ENCODE results near the gene BAIAP2.

The BAIAP2 gene

DNA sequence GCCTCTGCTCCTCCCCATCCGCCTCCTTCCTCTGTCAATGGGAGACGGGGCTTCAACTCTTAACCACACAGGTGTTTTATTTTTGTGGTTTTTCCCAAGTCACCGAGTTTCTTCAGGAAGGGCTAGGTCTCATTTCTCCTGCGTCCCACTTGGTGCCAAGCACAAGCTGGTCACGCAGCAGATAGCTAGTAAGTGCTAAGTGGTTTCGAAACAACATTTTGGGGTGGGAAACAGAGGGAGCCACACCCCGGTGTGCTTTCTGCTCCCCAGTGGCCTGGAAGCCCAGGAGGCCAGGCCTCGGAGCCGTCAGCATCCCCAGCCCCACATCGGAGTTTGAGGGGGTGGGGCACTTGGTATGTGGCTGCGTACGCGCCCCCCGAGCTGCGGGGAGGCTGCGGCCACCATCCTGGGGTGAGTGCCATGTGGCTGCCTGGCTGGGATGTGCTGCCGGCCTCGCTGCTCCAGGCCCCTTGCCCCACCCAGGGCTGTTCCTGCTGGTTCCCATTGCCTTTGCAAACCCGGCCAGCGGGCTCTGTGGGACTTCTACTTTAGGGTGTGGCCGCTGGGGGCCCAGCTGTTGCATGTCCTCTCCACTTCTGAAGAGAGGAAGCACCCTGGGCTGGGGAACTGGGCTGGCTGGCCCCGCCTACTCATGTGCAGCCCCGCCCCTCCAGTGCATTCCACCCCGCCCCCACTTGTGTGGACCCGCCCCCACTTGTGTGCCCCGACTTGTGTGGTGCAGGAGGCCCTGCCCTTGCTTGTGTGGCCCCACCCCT, 55.6 kb downstream of the BAIAP2 start:
- TF ChIP-seq CTCF (IDR thresholded peaks at IDR 0.05; ENCODE audit: low read length) = no peak
- TF ChIP-seq EZH2 (optimal IDR thresholded peaks at IDR 0.05; ENCODE audit: low read depth, low read length) = peak; percentile 15
- H3K9me3 ChIP-seq (replicated peaks; ENCODE audit: insufficient read depth, low read length) = no peaks in the 10 kb centered on the region
- H3K27ac ChIP-seq (ENCODE audit: low read length) = no peak overlapping the region
- H3K27me3 ChIP-seq (replicated peaks; ENCODE audit: insufficient read depth, low read length) = peaks cover 95% of the 10 kb centered on the region
- no peaks in the 10 kb centered on the region for H3K36me3 ChIP-seq (replicated peaks; ENCODE audit: insufficient read depth, low read length)
- peaks cover 5% of the 10 kb centered on the region; the same call in 1 of the 2 replicates for H3K4me1 ChIP-seq (ENCODE audit: low read length)
- no peak overlapping the region for H3K4me3 ChIP-seq (ENCODE audit: low read length)
- no peak overlapping the region for H2AFZ ChIP-seq (ENCODE audit: low read length)
- no peaks in the 10 kb centered on the region for H3K79me2 ChIP-seq (ENCODE audit: low read length)
- DNase-seq = no peak
- no peak overlapping the region for H3K9ac ChIP-seq (ENCODE audit: low read length)
- no peaks in the 10 kb centered on the region for H3K9me2 ChIP-seq (replicated peaks; ENCODE audit: insufficient read depth, low read length)
- H3F3A ChIP-seq (ENCODE audit: insufficient read depth, low read length) = no peaks in the 10 kb centered on the region
- H4K20me1 ChIP-seq (ENCODE audit: insufficient read depth, low read length) = no peaks in the 10 kb centered on the region
- H3K4me2 ChIP-seq (ENCODE audit: low read depth, low read length) = no peak overlapping the region

DNA sequence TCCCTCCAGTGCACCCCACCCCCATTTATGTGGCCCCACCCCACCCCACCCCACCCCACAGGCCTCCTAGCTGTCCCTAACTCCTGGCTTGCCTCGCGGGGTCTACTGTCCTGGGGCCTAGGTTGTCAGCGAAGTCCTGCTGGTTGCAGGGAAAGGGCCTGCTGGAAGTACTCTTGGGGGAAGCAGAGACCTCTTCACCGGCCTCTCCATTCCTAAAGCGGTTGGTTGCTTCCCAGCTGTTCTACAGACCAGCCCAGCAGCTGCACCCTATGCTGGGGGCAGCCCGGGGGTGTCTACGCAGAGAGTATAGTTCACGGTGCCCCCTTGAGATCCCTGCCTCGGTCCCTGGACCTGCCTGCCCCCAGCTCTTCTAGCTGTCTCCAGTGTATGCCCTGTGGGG, 56.2 kb downstream of the BAIAP2 start:
- Histone ChIP-seq H4K20me1 (ENCODE audit: insufficient read depth, low read length) (no peaks in the 10 kb centered on the region), H3K4me2 (ENCODE audit: low read depth, low read length) (no peak overlapping the region), H3K9me2 (replicated peaks; ENCODE audit: insufficient read depth, low read length) (no peaks in the 10 kb centered on the region), H3K4me3 (ENCODE audit: low read length) (no peak overlapping the region), H3F3A (ENCODE audit: insufficient read depth, low read length) (no peaks in the 10 kb centered on the region), H3K9ac (ENCODE audit: low read length) (no peak overlapping the region), H3K4me1 (ENCODE audit: low read length) (peaks cover 5% of the 10 kb centered on the region; the same call in 1 of the 2 replicates), H3K27ac (ENCODE audit: low read length) (no peak overlapping the region), H3K79me2 (ENCODE audit: low read length) (no peaks in the 10 kb centered on the region), H3K9me3 (replicated peaks; ENCODE audit: insufficient read depth, low read length) (no peaks in the 10 kb centered on the region), H2AFZ (ENCODE audit: low read length) (no peak overlapping the region), H3K27me3 (replicated peaks; ENCODE audit: insufficient read depth, low read length) (peaks cover 96% of the 10 kb centered on the region), H3K36me3 (replicated peaks; ENCODE audit: insufficient read depth, low read length) (no peaks in the 10 kb centered on the region)
- no peak for DNase-seq
- TF ChIP-seq EZH2phosphoT487 (IDR thresholded peaks at IDR 0.05; ENCODE audit: low read length) (no peak), EZH2 (optimal IDR thresholded peaks at IDR 0.05; ENCODE audit: low read depth, low read length) (no peak), CTCF (IDR thresholded peaks at IDR 0.05; ENCODE audit: low read length) (no peak)

- H2AFZ ChIP-seq (ENCODE audit: low read length) = no peak overlapping the region
These were observed 57.0 kb downstream of the BAIAP2 start for GRCh38 chr17:81091774-81092517.

More at GRCh38 chr17:81091774-81092517, 57.0 kb downstream of the BAIAP2 start:
- no peaks in the 10 kb centered on the region for H3K36me3 ChIP-seq (replicated peaks; ENCODE audit: insufficient read depth, low read length)
- no peak overlapping the region for H3K4me3 ChIP-seq (ENCODE audit: low read length)
- H3F3A ChIP-seq (ENCODE audit: insufficient read depth, low read length) = no peaks in the 10 kb centered on the region
- no peaks in the 10 kb centered on the region for H4K20me1 ChIP-seq (ENCODE audit: insufficient read depth, low read length)
- H3K9ac ChIP-seq (ENCODE audit: low read length) = no peak overlapping the region
- TF ChIP-seq CTCF (IDR thresholded peaks at IDR 0.05; ENCODE audit: low read length) (no peak), EZH2phosphoT487 (IDR thresholded peaks at IDR 0.05; ENCODE audit: low read length) (no peak), EZH2 (optimal IDR thresholded peaks at IDR 0.05; ENCODE audit: low read depth, low read length) (no peak)
- H3K27ac ChIP-seq (ENCODE audit: low read length) = no peak overlapping the region
- H3K79me2 ChIP-seq (ENCODE audit: low read length) = no peaks in the 10 kb centered on the region
- no peaks in the 10 kb centered on the region for H3K9me2 ChIP-seq (replicated peaks; ENCODE audit: insufficient read depth, low read length)
- peaks cover 96% of the 10 kb centered on the region for H3K27me3 ChIP-seq (replicated peaks; ENCODE audit: insufficient read depth, low read length)
- no peak for DNase-seq
- H3K4me2 ChIP-seq (ENCODE audit: low read depth, low read length) = no peak overlapping the region
- no peaks in the 10 kb centered on the region for H3K9me3 ChIP-seq (replicated peaks; ENCODE audit: insufficient read depth, low read length)
- H3K4me1 ChIP-seq (ENCODE audit: low read length) = peaks cover 5% of the 10 kb centered on the region; the same call in 1 of the 2 replicates
